K562 (cell line): ENCODE measurements around the gene FGGY. TPM values are rescaled to one million over a fixed set of nuclear protein-coding genes. Genes with fewer than 3 reads are reported as not detected.

Source experiments
- ATAC-seq: fragments of 200-7000 bp; cut with Tn5 transposase; 3 replicates; pipeline ENCODE4 v1.9.1; 2020; ENCODE audit warnings: moderate library complexity
- BruUV-seq: library from RNA; stranded (reverse); fragments of 400-500 nt; replicated peaks from 2 replicates; lab custom pipeline; 2021; lab: Mats Ljungman, UMichigan
- CTCF ChIA-PET: fragments of 300-600 bp; formaldehyde crosslinking; extraction: SDS; loops from one replicate; lab custom pipeline; 2021; ENCODE audit warnings: low intra/inter-chr PET ratio; lab: Yijun Ruan, JAX
- POLR2A ChIA-PET: fragments of 300-600, 350-650 bp; sonication (Branson Sonifier 250); formaldehyde crosslinking; extraction: SDS; loops from one replicate; lab custom pipeline; 2021; ENCODE audit warnings: antibody characterized with exemption, inconsistent platforms; lab: Yijun Ruan, JAX
- DNase-seq, 4 experiments: peaks; one replicate each; pipeline versions ENCODE4 v3.0.0 to v3.0.0-alpha.2; 2011 to 2018; ENCODE audit warnings: low spot score in 3 of 4, mixed read lengths in 3 of 4; ENCODE audit errors: extremely low read depth in 1 of 4
- FAIRE-seq: peaks from 2 replicates; lab custom pipeline; 2011; peaks lifted over from hg19 to GRCh38; lab: Jason Lieb, UNC
- H2AFZ ChIP-seq: 2 replicates; pipeline ENCODE4 v1.6.0; 2011; ENCODE audit warnings: low read depth, low read length, control low read depth, inconsistent platforms
- H3K27ac ChIP-seq: fragments of 200-600 bp; 3 replicates; pipeline ENCODE4 v1.8.0; 2011; ENCODE audit warnings: low read depth, mild to moderate bottlenecking, control low read depth, inconsistent platforms, low read length, moderate library complexity, mixed read lengths; ENCODE audit errors: extremely low read depth
- H3K27me3 ChIP-seq, 2 experiments: fragments of 300-600 bp in 1 of 2; 2 replicates in 1 of 2; 3 replicates in 1 of 2; pipeline versions ENCODE4 v1.6.0 to v1.8.0; 2011; ENCODE audit warnings: inconsistent platforms in 2 of 2, low read length in 2 of 2, mild to moderate bottlenecking in 1 of 2, mixed read lengths in 1 of 2, moderate library complexity in 1 of 2; ENCODE audit not compliant: control insufficient read depth in 2 of 2, insufficient read depth in 2 of 2
- H3K36me3 ChIP-seq: fragments of 300-600 bp; 3 replicates; pipeline ENCODE4 v1.8.0; 2011; ENCODE audit warnings: mild to moderate bottlenecking, low read length, inconsistent platforms; ENCODE audit not compliant: control insufficient read depth, insufficient read depth
- H3K4me1 ChIP-seq, 2 experiments: fragments of 200-600 bp in 1 of 2; replicated peaks in 1 of 2; 2 replicates in 1 of 2; 3 replicates in 1 of 2; pipeline versions ENCODE4 v1.5.1 to v1.8.0; 2011; ENCODE audit warnings: inconsistent platforms in 2 of 2, low read length in 2 of 2, mild to moderate bottlenecking in 1 of 2, mixed read lengths in 1 of 2, moderate library complexity in 1 of 2; ENCODE audit not compliant: control insufficient read depth in 2 of 2, insufficient read depth in 2 of 2
- H3K4me2 ChIP-seq: 2 replicates; pipeline ENCODE4 v1.6.1; 2011; ENCODE audit warnings: low read length, control low read depth, inconsistent platforms, mixed read lengths; ENCODE audit not compliant: insufficient read depth
- H3K4me3 ChIP-seq: fragments of 200-600 bp; sonication (generic), shearing (Covaris generic); 2 replicates; pipeline ENCODE4 v1.5.1; 2016; ENCODE audit warnings: control low read depth, inconsistent platforms
- H3K79me2 ChIP-seq: fragments of 200-600 bp; 3 replicates; pipeline ENCODE4 v1.8.0; 2011; ENCODE audit warnings: low read length, inconsistent platforms; ENCODE audit not compliant: control insufficient read depth, insufficient read depth
- H3K9ac ChIP-seq, 2 experiments: 2 replicates each; pipeline versions ENCODE4 v1.6.0 to v1.6.1; 2011; ENCODE audit warnings: low read depth in 2 of 2, low read length in 2 of 2, control low read depth in 1 of 2, inconsistent platforms in 1 of 2, mild to moderate bottlenecking in 1 of 2, mixed read lengths in 1 of 2; ENCODE audit not compliant: insufficient read depth in 1 of 2
- H3K9me1 ChIP-seq: one replicate; pipeline ENCODE4 v1.6.0; 2011; ENCODE audit warnings: inconsistent platforms, mild to moderate bottlenecking, low read length, moderate library complexity; ENCODE audit not compliant: control insufficient read depth, insufficient read depth
- H3K9me3 ChIP-seq: replicated peaks from 2 replicates; pipeline ENCODE4 v1.5.1; 2011; ENCODE audit warnings: low read depth, low read length, inconsistent platforms; ENCODE audit not compliant: control insufficient read depth, insufficient read depth
- H4K20me1 ChIP-seq: replicated peaks from 2 replicates; pipeline ENCODE4 v1.6.1; 2011; ENCODE audit warnings: low read length, inconsistent platforms, mixed read lengths; ENCODE audit not compliant: control insufficient read depth, insufficient read depth
- ELF4 ChIP-seq: fragments of 450-650 bp; formaldehyde crosslinking; IDR thresholded peaks from 2 replicates; pipeline ENCODE4 v1.4.0; 2022; ENCODE audit warnings: missing genetic modification characterization
- RBM15 ChIP-seq: fragments of 200-400 bp; formaldehyde crosslinking; IDR thresholded peaks from 2 replicates; pipeline ENCODE4 v1.6.1; 2018; ENCODE audit warnings: mild to moderate bottlenecking, low read length, moderate library complexity; ENCODE audit not compliant: insufficient read depth
- ZNF699 ChIP-seq: fragments of 250-450 bp; sonication (Bioruptor Pico); IDR thresholded peaks from 2 replicates; pipeline ENCODE4 v1.8.0; 2021; ENCODE audit warnings: mild to moderate bottlenecking, moderate library complexity; ENCODE audit not compliant: insufficient replicate concordance
- WGBS: fragments of 100-300 bp; shearing (Covaris generic); methylation state at CpG from one replicate; pipeline ENCODE4 v1.1.6; 2016; ENCODE audit warnings: low coverage, mixed read lengths; ENCODE audit not compliant: insufficient coverage; ENCODE audit errors: missing lambda C conversion rate; 5-methylcytosine and 5-hydroxymethylcytosine counted together
- in situ Hi-C: fragments of 300-500 bp; cut with MboI; formaldehyde crosslinking; loops from 4 replicates; pipeline ENCODE4 v1.15.0; 2018; ENCODE audit warnings: inconsistent platforms, mixed read lengths
- intact Hi-C: fragments of 100-400 bp; cut with micrococcal nuclease; formaldehyde crosslinking; loops from 2 replicates; pipeline ENCODE4 v1.14.2; 2022
- polyA plus RNA-seq, 8 experiments: library from polyadenylated mRNA; depleted of rRNA in 4 of 8; stranded (reverse) in 5 of 8; unstranded in 3 of 8; fragments of >200 nt; fragmentation: Nextera tagmentation in 2 of 8; fragmentation: Illumina TruSeq in 1 of 8; extraction: Ambion mirVana in 2 of 8; extraction: Trizol in 1 of 8; gene quantifications; 2 replicates each; pipeline versions ENCODE4 v1.2.1 to v1.2.3, GENCODE V29; 2011 to 2014; ENCODE audit warnings: inconsistent platforms in 1 of 8, missing spikeins in 1 of 8
- total RNA-seq, 7 experiments: library from RNA; depleted of rRNA in 6 of 7; stranded (reverse); fragments of >200 nt in 6 of 7; fragmentation: Illumina TruSeq in 2 of 7; extraction: Trizol in 2 of 7; gene quantifications; 2 replicates each; pipeline versions ENCODE4 v1.2.1 to v1.2.3, GENCODE V29; 2011 to 2021; ENCODE audit warnings: low replicate concordance in 1 of 7
- TF ChIP-seq, protein P1 (sequence below): fragments of 450-650 bp; conservative IDR thresholded peaks from 2 replicates; pipeline ENCODE4 v1.6.1; 2016; ENCODE audit warnings: missing genetic modification characterization, low read depth, mild to moderate bottlenecking, missing compliant biosample characterization, moderate library complexity
- TF ChIP-seq, protein P2 (sequence below): fragments of 450-650 bp; IDR thresholded peaks from 2 replicates; pipeline ENCODE4 v1.7.1; 2018; ENCODE audit warnings: mild to moderate bottlenecking, low read depth; ENCODE audit not compliant: partially characterized antibody

Gene FGGY
- total and polyA plus RNA-seq, 9 of the 15 experiments (the other 6 are each of a cell fraction or from before 2014, with no cell fraction given): 9.7 to 19.2 (median 12.6) TPM

DNA sequence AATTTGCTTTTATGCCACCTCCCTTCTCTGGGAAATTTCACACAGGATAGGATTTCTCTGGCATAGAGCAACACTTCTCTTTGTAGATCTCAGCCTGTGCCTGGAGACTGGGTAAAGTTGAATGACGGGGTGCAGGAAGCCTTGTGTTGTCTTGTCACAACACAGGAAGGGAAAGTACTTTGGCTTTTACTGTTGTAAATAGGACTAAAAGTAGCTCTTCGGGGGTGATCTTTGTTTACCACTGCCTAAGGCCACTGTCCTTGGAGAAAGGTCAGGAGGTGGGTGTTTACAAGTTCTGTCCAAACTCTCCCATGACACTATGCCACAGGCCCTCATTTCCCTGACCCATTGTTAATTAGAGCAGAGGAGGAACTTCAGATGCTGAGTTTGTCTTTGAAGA is 139.7 kb downstream of the FGGY start:
- FAIRE-seq: no peak
- no peaks in the 10 kb centered on the region for H3K27me3 ChIP-seq
- no TSS peak for BruUV-seq
- intact Hi-C loops: no loop called here
- no peak overlapping the region for H3K9ac ChIP-seq
- H3K27ac ChIP-seq: no peak overlapping the region
- H3K9me1 ChIP-seq: no peaks in the 10 kb centered on the region
- no peaks in the 10 kb centered on the region for H3K79me2 ChIP-seq
- CTCF ChIA-PET: no interaction called here
- no peaks in the 10 kb centered on the region for H4K20me1 ChIP-seq
- POLR2A ChIA-PET: no interaction called here
- ATAC-seq: no peak
- no peaks in the 10 kb centered on the region for H3K36me3 ChIP-seq
- DNase-seq: no peak
- H3K4me3 ChIP-seq: no peak overlapping the region
- H3K4me1 ChIP-seq: no peaks in the 10 kb centered on the region
- 17% methylated on average over 2 of the region's 2 CpGs for WGBS
- in situ Hi-C loops: no loop called here
- no peaks in the 10 kb centered on the region for H3K9me3 ChIP-seq
- H3K4me2 ChIP-seq: no peak overlapping the region
- no peak overlapping the region for H2AFZ ChIP-seq
- TF ChIP-seq ZNF699 (CRISPR knock-in tag) (no peak), ELF4 (no peak), RBM15 (no peak)
- TF ChIP-seq, protein P1, sequence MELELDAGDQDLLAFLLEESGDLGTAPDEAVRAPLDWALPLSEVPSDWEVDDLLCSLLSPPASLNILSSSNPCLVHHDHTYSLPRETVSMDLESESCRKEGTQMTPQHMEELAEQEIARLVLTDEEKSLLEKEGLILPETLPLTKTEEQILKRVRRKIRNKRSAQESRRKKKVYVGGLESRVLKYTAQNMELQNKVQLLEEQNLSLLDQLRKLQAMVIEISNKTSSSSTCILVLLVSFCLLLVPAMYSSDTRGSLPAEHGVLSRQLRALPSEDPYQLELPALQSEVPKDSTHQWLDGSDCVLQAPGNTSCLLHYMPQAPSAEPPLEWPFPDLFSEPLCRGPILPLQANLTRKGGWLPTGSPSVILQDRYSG (tag): no peak
- TF ChIP-seq, protein P2, sequence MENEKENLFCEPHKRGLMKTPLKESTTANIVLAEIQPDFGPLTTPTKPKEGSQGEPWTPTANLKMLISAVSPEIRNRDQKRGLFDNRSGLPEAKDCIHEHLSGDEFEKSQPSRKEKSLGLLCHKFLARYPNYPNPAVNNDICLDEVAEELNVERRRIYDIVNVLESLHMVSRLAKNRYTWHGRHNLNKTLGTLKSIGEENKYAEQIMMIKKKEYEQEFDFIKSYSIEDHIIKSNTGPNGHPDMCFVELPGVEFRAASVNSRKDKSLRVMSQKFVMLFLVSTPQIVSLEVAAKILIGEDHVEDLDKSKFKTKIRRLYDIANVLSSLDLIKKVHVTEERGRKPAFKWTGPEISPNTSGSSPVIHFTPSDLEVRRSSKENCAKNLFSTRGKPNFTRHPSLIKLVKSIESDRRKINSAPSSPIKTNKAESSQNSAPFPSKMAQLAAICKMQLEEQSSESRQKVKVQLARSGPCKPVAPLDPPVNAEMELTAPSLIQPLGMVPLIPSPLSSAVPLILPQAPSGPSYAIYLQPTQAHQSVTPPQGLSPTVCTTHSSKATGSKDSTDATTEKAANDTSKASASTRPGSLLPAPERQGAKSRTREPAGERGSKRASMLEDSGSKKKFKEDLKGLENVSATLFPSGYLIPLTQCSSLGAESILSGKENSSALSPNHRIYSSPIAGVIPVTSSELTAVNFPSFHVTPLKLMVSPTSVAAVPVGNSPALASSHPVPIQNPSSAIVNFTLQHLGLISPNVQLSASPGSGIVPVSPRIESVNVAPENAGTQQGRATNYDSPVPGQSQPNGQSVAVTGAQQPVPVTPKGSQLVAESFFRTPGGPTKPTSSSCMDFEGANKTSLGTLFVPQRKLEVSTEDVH: no peak
